T1000 (cell line): ENCODE data around the gene GIT2.
"Not testable (repeated sequence)": the region's sequence is repeated elsewhere in the genome, so short reads cannot be mapped to it uniquely, and the experiment has no call there.

Source experiments
- DNase-seq: peaks from one replicate; lab custom pipeline; 2025; ENCODE audit warnings: mixed read lengths; lab: John Stamatoyannopoulos, UW

Gene GIT2, protein sequence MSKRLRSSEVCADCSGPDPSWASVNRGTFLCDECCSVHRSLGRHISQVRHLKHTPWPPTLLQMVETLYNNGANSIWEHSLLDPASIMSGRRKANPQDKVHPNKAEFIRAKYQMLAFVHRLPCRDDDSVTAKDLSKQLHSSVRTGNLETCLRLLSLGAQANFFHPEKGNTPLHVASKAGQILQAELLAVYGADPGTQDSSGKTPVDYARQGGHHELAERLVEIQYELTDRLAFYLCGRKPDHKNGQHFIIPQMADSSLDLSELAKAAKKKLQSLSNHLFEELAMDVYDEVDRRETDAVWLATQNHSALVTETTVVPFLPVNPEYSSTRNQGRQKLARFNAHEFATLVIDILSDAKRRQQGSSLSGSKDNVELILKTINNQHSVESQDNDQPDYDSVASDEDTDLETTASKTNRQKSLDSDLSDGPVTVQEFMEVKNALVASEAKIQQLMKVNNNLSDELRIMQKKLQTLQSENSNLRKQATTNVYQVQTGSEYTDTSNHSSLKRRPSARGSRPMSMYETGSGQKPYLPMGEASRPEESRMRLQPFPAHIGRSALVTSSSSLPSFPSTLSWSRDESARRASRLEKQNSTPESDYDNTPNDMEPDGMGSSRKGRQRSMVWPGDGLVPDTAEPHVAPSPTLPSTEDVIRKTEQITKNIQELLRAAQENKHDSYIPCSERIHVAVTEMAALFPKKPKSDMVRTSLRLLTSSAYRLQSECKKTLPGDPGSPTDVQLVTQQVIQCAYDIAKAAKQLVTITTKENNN

DNA sequence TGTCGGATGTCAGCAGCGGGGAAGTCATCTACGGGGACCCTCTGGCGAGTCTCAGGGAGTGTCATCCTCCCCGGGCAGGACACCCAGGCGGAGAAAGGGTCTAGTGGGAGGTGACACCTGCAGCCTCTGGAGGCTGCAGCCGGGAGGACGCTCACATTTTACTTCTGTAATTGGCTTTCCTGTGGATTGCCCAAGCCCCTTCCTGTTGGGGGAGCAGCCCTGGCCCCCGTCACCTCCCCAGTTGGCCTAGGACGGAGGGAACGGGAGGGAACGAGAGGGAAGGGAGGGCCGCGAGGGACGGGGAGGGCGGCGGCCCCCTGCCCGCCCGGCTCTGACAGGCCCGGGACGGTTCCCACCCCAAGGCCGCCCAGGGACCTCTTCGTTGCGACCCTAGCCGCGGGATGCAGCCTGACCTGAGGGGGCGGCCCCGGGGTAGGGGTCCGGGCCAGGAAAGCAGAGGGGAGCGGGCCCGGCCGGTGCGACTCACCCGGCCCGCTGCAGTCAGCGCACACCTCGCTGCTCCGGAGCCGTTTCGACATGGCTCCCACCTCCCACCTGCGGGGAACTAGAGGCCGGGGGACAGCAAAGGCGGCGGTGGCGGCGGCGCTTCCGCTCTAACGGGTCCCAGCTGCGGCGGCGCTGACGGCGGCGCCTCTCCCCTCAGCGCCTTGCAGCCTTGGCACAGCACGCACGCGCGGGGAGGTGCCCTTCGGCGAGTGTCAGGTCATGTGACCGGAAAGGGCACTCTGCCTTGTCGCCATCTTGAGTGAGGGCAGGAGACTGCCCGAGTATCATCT, at the start of gene GIT2:
TSS of gene GIT2 (minus strand) at position 683 of the 797 bp plus-strand sequence. CDS start at position 539, 144 bp downstream.
- peak; percentile 79 for DNase-seq

DNA sequence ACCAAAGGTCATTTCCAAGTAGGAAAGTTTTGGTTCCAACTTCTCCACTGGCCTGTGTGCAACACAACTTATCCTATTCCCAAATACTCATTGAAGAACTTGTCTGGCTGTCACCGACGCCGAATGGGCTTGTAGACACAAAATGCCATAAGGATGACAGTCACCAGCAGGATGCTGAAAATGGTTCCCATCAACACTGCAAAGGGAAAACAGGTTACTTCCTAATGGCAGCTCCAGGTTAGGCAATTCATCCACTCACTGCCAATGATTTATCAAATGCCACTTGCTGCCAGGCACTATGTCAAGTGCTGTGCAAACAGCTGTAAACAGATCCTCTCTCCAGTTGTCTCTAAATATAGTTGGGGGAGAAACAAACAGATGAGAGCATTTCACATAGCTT, 46.1 kb upstream of the GIT2 start:
- DNase-seq, result no peak

DNA sequence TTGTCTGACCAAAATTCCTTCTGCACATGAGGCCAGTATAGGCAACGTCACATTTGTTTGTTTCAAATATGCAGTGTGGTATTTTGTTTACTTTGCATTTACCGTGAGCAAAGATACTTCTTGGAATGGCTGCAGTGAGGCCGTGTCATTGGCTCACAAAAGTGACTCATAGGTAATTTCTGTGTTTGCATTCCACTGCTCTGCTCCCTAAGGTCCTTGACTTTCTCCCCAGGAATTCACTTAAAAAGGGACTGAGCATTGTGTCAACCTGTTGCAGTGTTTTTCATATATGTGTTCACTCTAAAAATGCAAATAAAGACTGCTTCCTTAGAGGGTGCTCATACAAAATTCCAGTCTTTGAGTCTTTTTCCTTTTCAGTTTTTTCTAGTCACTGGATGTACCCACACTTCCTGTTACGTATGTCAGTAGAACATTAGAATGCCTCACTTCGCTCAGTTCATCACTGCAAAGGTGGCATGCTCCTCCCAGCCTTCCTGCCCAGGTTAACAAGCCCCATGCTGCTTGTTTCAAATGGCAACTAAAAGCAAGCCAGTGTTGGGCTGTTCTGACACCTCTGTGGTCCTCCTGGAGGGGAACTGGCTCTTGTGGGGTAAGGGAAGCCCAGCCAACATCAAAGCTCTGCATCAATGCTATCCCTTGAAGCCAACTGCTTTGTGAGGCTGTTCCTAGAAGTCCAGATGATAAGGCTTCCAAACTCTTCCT, 43.1 kb upstream of the GIT2 start:
- DNase-seq, result peak; percentile 58

DNA sequence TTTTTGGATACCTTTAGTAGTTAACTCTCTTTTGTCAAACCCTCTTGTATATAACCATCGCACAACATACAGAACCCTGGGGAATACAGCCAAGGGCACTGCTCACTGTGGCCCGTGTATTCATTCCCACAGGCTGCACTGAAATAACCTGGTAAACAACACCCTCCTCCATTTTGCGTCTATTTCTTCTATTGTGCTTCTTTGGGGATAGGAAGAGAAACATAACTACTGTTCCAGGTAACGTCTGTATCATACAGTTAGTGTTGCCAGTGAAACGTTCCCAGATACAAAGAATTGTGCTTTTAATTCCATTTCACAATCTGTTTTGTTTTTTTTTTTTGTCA, 42.5 kb upstream of the GIT2 start:
- DNase-seq, result peak; percentile 24

DNA sequence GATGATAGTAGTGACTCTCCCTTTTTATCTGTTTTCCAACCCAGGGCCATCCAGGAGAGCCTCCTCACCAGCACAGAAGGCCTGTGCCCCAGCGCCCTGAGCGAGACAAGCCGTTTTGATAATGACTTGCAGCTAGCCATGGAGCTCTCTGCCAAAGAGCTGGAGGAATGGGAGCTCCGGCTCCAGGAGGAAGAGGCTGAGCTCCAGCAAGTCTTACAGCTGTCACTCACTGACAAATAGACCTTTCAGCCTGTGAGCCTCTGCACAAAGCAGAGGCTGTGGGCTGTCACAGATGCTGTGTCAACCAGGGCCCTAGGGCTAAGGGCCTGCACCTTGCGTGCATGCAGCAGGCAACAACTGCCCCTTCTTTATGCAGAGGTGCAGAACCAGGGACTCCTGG, 41.1 kb upstream of the GIT2 start:
- DNase-seq, result no peak

DNA sequence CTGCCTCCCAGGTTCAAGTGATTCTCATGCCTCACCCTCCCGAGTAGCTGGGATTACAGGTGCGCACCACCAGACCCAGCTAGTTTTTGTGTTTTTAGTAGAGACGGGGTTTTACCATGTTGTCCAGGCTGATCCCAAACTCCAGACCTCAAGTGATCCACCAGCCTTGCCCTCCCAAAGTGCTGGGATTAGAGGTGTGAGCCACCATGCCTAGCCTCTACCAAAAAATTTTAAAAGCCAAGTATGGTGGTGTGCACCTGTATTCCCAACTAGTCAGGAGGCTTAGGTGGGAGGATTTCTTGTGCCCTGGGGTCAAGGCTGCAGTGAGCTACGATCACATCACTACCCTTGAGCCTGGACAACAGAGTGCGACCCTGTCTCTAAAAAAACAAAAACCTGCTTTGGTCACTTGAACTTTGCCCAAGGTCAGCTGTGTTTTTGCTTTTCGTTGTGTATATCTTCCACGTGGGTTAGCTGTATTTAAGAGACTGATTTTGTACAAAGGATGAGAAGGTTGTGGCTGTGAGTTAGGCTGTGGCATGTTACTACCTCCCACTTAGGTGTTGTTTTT, 39.5 kb upstream of the GIT2 start:
- no peak for DNase-seq

DNA sequence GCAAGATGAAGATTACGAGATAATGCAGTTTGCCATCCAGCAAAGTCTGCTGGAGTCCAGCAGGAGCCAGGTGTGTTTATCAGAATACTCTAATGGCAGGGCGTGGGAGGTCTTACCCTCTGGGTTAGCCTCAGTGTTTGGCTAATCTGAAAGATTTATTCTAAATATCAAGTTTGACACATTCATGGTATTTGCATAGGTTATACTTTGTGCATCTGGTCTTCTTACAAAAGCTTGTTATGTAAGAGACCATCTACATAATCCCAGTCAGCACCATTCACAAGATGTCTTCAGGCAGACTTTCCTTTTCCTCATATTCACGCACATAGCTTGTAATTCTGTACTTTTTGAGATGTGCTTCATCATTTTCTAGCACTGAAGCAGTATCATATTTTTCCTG, 37.7 kb upstream of the GIT2 start:
- no peak for DNase-seq

DNA sequence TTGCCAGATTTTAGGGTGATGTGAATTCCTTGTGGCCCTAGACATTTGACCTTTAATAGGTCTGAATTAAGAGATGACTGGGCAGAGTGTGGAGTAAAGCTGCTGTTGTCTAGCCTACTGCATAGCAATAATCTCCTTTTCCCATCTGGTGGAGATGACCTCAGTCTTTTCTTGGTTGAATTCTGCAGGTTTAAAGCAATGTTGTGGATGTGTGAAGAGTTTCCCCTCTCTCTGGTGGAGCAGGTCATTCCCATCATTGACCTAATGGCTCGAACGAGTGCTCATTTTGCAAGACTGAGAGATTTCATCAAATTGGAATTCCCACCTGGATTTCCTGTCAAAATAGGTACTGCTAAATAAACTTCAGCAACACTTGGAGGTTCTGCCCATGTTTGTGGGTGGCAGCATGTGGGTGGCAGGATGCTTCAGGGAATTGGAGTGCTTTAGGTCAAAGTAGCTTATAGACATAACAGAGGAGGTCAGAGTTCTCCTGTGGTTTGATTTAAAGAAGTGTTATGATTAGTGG, 33.2 kb upstream of the GIT2 start:
- no peak for DNase-seq

DNA sequence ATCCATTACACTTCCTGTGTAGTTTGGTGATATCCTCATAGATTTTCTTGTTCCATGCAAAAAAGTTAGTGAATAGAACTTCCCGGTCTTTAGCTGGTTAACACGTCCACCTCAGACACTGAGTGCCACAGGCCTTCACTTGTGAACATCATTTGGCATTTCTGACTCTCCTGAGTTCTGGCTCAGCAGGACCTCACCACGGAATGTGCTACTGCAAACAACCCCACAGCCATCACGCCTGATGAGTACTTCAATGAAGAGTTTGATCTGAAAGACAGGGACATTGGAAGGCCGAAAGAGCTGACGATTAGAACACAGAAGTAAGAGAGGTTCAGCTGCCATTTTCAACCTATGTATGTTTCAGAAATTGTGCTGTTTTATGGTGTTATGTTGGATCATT, 32.2 kb upstream of the GIT2 start:
- DNase-seq, result no peak

DNA sequence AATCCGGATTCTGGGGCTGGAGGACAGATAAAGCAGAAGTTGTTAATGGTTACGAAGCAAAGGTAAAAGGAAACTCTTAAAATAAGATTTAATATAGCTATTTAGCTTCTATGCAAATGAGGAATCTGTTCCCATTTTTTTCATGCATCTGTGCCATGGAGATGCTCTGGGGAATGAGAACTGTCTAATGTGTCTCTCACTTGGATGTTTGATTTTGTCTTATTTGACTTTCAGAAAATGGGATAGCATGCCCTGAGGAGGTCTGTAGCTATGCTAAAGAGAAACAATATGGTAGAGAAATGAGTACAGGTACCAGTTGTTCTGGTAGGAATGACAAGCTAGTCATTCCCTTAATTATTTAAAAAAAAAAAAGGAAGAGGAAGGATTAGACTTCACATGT, 27.9 kb upstream of the GIT2 start:
- DNase-seq, result no peak

DNA sequence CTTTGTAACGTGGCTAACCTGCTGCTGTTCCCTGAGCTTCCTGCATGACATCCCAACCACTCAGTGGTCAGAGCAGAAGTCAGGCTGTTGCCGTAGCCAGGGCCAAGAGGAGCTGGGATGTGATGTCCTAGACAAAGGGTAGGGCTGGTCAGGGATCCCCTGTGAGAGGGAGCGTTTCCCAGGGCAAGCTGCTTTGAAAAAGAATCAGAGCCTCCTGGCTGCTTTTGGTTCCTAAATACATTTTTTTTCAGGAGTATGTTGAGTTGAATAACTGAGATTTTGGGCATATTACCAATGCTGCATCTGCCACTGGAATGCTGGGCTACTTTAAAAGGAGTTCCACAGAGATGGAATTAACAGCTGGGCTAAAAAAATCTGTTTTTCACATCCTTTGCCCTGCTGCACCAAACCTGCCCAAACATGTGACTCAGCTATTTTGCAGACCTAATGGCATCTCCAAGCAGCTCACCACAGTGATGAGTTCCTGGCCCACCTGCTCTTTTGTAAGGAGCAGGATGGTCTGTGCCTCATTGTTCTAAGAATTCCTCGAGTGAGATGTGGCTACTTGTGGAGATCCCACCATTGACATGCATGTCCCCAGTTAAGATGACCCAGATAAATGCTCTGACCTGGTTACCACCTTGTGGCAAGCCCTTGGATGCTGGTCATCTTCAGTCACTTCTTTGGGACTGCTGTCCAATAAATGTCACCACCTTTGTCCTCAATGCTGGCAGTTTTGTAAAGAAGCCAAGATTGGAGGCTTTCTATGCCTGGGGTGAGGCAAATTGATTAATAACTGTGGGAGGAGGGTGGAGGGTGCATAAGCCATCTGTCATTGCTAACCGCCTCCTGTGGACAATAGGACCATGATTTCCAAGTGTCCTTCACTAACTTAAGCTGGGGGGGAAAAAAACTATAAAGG, 27.2 kb upstream of the GIT2 start:
- no peak for DNase-seq

DNA sequence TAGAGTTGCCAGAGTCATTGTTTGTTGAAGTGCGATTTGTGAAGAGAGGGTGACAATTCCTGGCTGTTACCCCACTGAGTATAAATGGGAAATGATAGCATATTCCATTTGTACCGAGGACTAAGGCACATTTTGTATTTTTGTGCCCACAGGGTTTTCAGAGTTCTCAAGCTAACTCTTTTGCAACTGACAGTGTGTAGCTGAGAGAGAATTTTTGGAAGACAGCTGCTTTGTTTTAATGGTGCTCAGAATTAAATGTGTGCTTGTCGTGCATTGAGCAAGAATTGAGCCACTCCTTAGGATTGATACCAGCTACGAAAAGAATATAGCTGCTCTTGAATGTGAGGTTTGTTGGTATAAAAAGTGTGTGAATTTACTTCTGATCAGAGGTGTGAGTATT, 24.8 kb upstream of the GIT2 start:
- DNase-seq, result no peak

DNA sequence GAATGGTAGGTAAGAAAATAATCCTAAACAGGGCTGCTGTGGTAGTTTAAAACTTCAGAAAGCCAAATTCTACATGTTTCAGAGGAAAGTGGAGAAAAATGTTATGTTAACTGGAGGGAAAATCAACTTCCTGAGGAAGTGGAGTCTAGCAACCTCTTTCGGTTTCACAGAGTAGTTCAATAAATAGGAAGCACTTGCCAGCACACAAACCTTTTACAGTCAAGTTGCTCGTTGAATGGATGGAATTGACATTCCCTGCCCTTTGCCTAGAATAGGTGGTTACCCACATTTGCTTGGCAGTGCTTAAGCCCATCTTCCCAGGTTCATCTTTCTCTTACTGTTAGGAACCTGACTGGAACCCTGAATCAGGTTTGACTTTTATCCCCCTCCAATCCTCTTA, 19.0 kb upstream of the GIT2 start:
- DNase-seq, result no peak

DNA sequence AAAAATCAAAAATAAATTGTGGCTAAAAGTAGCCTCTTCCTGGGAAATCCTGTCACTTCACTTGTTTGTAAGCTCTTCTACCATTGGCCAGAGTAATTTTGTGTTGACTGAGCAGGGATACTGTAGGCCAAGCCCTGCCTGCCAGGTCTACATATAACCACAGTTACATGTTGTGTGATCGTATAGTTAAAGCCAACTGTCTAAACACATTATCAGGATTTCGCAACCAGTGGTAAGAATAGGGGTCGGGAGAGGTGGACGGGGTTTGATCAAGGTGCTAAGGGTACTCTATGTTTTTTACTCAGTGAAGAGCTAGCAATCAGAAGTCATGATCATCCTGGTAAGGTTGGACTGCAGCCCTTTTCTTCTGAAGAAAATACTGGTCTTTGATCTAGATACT, 16.5 kb upstream of the GIT2 start:
- no peak for DNase-seq

DNA sequence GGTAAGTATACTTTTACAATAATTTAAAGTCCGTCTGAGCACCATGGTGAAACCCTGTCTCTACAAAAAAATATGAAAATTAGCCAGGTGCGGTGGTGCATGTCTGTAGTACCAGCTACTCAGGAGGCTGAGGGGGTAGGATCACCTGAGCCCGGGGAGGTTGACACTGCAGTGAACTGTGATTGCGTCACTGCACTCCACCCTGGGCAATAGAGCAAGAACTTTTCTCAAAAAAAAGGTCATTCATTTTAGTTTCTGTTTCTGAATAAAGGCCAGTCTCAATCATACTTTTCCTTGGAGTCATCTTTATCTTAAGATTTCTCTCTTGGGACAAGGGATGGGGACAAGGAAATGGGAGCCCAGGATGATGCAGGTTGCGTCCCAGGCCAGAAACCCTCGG, 16.0 kb upstream of the GIT2 start:
- no peak for DNase-seq

DNA sequence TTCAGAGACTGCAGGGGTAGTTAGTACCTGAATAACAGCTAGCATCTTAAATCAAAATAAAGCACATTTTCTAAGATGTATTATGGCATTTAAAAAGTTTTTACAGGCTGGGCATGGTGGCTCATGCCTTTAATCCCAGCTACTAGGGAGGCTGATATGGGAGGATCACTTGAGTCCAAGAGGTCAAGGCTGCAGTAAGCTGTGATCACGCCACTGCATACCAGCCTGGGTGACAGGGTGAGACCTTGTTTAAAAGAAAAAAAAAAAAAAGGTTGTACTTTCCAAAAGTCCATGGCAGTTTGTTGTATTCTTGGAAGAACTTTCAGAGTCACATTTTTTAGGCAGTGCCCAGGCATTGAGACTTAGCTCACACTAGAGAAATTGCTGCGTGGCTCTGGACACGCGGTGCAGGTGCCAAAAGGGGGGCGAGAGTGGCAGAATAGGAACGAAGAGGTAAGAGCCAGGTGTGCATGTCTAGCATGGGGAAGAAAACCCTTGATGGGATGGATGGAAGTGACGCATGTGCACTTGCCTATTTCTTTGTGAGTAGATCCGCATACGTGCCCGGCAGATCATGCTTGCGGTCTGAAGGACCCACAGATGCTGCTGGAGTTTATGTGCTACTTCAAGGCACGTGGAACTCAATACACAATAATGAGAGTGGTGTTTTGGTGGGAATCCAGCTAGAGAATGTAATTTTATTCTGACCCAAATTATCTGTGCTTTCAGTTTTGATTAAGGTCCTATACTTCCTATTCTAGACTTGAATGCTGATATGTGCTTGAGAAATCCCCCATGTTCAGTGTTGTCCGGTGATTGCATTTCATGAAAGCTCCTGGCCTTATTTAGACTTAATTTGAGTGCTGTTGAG, 14.9 kb upstream of the GIT2 start:
- no peak for DNase-seq

DNA sequence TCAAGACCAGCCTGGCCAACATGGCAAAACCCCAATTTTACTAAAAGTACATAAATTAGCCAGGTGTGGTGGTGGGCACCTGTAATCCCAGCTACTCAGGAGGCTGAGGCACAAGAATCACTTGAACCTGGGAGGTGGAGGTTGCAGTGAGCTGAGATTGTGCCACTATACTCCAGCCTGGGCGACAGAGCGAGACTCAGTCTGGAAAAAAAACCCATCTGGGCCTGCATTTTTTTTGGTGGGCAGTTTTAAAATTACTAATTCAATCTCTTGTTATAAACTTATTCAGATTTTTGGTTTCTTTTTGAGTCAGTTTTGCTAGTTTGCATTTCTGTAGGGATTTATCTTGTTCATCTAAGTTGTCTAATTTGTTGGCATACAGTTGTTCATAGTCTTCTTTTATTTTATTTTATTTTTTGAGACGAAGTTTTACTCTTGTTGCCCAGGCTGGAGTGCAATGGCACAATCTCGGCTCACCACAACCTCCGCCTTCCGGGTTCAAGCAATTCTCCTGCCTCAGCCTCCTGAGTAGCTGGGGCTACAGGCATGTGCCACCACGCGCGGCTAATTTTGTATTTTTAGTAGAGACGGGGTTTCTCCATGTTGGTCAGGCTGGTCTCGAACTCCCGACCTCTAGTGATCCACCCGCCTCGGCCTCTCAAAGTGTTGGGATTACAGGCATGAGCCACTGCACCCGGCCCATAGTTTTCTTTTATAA, 12.7 kb upstream of the GIT2 start:
- DNase-seq, result not testable (repeated sequence)

DNA sequence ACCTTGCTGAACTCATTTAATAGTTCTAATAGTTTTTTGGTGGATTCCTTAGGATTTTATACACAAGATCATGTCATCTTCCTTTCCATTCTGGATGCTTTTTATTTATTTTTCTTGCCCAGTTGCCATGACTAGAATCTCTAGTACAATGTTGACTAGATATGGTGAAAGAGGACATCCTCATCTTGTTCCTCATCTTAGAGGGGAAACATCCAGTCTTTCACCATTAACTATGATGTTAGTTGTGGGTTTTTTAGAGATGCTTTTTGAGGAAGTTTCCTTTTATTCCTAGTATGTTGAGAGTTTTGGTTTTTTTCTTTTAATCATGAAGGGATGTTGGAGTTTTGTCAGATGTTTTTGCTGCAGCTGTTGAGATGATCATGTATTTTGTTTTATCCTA, 11.7 kb upstream of the GIT2 start:
- no peak for DNase-seq

DNA sequence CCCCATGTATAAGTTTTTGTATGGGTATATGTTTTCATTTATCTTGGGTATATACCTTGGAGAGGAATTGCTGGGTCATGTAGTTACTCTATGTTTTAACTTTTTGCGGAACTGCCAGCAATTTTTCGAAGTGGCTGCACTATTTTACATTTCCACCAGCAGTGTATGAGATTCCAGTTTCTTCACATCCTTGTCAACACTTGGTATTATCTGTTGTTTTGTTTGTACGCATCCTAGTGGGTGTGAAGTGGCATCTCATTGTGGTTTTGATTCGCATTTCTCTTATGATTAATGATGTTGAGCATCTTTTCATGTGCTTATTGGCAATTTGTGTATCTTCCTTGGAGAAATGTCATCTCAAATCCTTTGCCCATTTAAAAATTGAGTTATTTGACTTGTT, 9.9 kb upstream of the GIT2 start:
- DNase-seq, result no peak
